ENCODE data around the gene ALDH3A1.

The ALDH3A1 gene

GRCh38 chr17:19728084-19728495 is 20.0 kb downstream of the ALDH3A1 start:
- H3K4me1 ChIP-seq (ENCODE audit: control insufficient read depth, insufficient read depth, low read length), result no peaks in the 10 kb centered on the region
- DNase-seq (ENCODE audit: low read depth, low spot score), result no peak

GRCh38 chr17:19727501-19728078 is 20.5 kb downstream of the ALDH3A1 start:
- Histone ChIP-seq H3K27ac (ENCODE audit: low read length) (no peak overlapping the region), H3K36me3 (ENCODE audit: control insufficient read depth, insufficient read depth, low read length) (no peaks in the 10 kb centered on the region), H3K4me3 (ENCODE audit: low read length) (no peak overlapping the region), H3K4me1 (ENCODE audit: control insufficient read depth, insufficient read depth, low read length) (no peaks in the 10 kb centered on the region), H3K27me3 (ENCODE audit: control insufficient read depth, insufficient read depth, low read length) (no peaks in the 10 kb centered on the region), H3K9me3 (ENCODE audit: control insufficient read depth, insufficient read depth, low read length) (no peaks in the 10 kb centered on the region)
- no CpG with 5 or more reads among the region's 4 CpGs for WGBS (ENCODE audit: insufficient coverage, insufficient read length)
- no peak for DNase-seq (ENCODE audit: low read depth, low spot score)

More at GRCh38 chr17:19728084-19728495, 20.0 kb downstream of the ALDH3A1 start:
- no peak overlapping the region for H3K4me3 ChIP-seq (ENCODE audit: low read length)
- no peaks in the 10 kb centered on the region for H3K27me3 ChIP-seq (ENCODE audit: control insufficient read depth, insufficient read depth, low read length)
- H3K9me3 ChIP-seq (ENCODE audit: control insufficient read depth, insufficient read depth, low read length), result no peaks in the 10 kb centered on the region
- no CpG with 5 or more reads among the region's 7 CpGs for WGBS (ENCODE audit: insufficient coverage, insufficient read length)
- no peak overlapping the region for H3K27ac ChIP-seq (ENCODE audit: low read length)
- no peaks in the 10 kb centered on the region for H3K36me3 ChIP-seq (ENCODE audit: control insufficient read depth, insufficient read depth, low read length)

DNA sequence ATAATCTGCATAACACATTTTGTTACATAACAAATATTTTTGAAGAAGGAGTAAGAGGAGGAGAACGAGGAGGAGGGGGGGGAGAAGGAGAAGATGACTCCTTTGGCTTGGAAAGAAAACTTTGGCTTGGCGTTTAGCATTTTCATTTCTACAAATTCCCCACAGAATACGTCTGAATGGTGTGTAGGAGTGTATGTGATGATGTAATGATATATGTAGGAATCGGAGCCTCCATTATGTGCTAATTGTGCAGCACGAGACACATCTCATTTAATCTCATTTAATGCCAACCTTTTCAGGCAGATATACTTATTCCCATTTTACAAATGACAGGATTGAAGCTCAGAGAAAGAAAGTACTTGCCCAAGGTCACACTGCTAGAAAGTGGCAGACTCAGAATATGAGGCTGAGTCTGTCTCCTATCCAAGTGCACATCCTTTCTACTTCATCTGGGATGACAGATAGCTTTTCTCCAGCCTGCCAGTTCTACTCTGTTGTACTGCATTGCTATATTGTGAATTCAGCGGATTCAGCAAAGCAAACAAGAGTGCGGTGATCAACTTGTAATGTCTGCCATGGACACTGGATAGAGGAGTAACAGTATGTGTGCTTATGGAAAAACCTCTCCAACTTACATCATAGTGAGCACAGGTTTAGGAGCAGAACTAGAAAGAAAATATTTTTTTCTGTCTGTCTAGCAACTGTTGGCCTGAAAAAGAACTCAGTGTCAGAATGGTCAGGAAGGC is 21.3 kb downstream of the ALDH3A1 start:
- no peaks in the 10 kb centered on the region for H3K36me3 ChIP-seq (ENCODE audit: control insufficient read depth, insufficient read depth, low read length)
- no peak overlapping the region for H3K4me3 ChIP-seq (ENCODE audit: low read length)
- DNase-seq (ENCODE audit: low read depth, low spot score), result no peak
- no peaks in the 10 kb centered on the region for H3K9me3 ChIP-seq (ENCODE audit: control insufficient read depth, insufficient read depth, low read length)
- no peaks in the 10 kb centered on the region for H3K4me1 ChIP-seq (ENCODE audit: control insufficient read depth, insufficient read depth, low read length)
- H3K27ac ChIP-seq (ENCODE audit: low read length), result no peak overlapping the region
- whole genome bisulfite sequencing (ENCODE audit: insufficient coverage, insufficient read length), result no CpG with 5 or more reads among the region's 7 CpGs
- no peaks in the 10 kb centered on the region for H3K27me3 ChIP-seq (ENCODE audit: control insufficient read depth, insufficient read depth, low read length)

DNA sequence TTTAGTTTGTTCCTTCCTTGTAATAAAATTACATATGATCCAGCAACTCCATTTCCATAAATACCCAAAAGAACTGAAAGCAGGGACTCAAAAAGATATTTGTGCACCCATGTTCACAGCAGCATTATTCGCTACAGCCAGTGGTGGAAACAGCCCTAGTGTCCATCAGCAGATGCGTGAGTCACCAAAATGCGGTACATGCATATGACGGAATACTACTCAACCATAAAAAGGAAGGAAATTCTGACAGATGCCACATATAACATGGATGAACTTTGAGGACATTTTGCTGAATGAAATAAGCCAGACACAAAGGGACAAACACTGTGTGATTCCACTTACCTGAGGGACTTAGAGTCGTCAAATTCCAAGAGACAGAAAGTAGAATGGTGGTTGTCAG is 22.6 kb downstream of the ALDH3A1 start:
- H3K9me3 ChIP-seq (ENCODE audit: control insufficient read depth, insufficient read depth, low read length), result no peaks in the 10 kb centered on the region

GRCh38 chr17:19724501-19725420 is 23.3 kb downstream of the ALDH3A1 start:
- H3K27me3 ChIP-seq (ENCODE audit: control insufficient read depth, insufficient read depth, low read length), result no peaks in the 10 kb centered on the region
- no CpG with 5 or more reads among the region's 55 CpGs for WGBS (ENCODE audit: insufficient coverage, insufficient read length)
- no peak for DNase-seq (ENCODE audit: low read depth, low spot score)
- no peaks in the 10 kb centered on the region for H3K9me3 ChIP-seq (ENCODE audit: control insufficient read depth, insufficient read depth, low read length)
- H3K4me1 ChIP-seq (ENCODE audit: control insufficient read depth, insufficient read depth, low read length), result no peaks in the 10 kb centered on the region
- no peak overlapping the region for H3K27ac ChIP-seq (ENCODE audit: low read length)
- H3K4me3 ChIP-seq (ENCODE audit: low read length), result no peak overlapping the region
- H3K36me3 ChIP-seq (ENCODE audit: control insufficient read depth, insufficient read depth, low read length), result no peaks in the 10 kb centered on the region

More for the DNA sequence above, 22.6 kb downstream of the ALDH3A1 start:
- Histone ChIP-seq H3K4me3 (ENCODE audit: low read length) (no peak overlapping the region), H3K27me3 (ENCODE audit: control insufficient read depth, insufficient read depth, low read length) (no peaks in the 10 kb centered on the region), H3K4me1 (ENCODE audit: control insufficient read depth, insufficient read depth, low read length) (no peaks in the 10 kb centered on the region), H3K27ac (ENCODE audit: low read length) (no peak overlapping the region), H3K36me3 (ENCODE audit: control insufficient read depth, insufficient read depth, low read length) (no peaks in the 10 kb centered on the region)
- no CpG with 5 or more reads among the region's 5 CpGs for WGBS (ENCODE audit: insufficient coverage, insufficient read length)
- no peak for DNase-seq (ENCODE audit: low read depth, low spot score)

DNA sequence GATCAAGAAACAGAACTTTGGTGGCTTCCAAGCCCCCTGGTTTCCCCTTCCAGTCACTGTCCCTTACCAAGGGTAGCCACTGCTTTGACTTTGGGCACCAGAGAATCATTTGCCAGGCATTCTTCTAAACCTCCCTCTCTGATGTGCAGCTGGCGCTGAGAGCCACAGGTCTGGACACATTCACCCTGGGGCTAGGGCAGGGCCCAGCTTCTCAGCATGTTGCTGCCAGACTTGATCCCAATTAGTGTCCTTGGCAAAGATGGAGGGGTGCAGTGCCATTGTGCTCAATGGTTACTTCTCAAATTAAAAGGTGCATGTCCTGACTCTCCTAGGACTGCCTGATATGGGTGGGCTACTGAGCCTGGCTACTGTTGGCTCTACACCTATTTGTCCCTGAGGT is 24.1 kb downstream of the ALDH3A1 start:
- H3K36me3 ChIP-seq (ENCODE audit: control insufficient read depth, insufficient read depth, low read length), result no peaks in the 10 kb centered on the region
- no peak overlapping the region for H3K27ac ChIP-seq (ENCODE audit: low read length)
- H3K27me3 ChIP-seq (ENCODE audit: control insufficient read depth, insufficient read depth, low read length), result no peaks in the 10 kb centered on the region
- H3K4me1 ChIP-seq (ENCODE audit: control insufficient read depth, insufficient read depth, low read length), result no peaks in the 10 kb centered on the region
- H3K9me3 ChIP-seq (ENCODE audit: control insufficient read depth, insufficient read depth, low read length), result no peaks in the 10 kb centered on the region
- H3K4me3 ChIP-seq (ENCODE audit: low read length), result no peak overlapping the region
- WGBS (ENCODE audit: insufficient coverage, insufficient read length), result no CpG with 5 or more reads among the region's 1 CpG
- DNase-seq (ENCODE audit: low read depth, low spot score), result no peak

GRCh38 chr17:19720631-19721426 is 27.3 kb downstream of the ALDH3A1 start:
- Histone ChIP-seq H3K4me3 (ENCODE audit: low read length) (no peak overlapping the region), H3K27ac (ENCODE audit: low read length) (no peak overlapping the region), H3K4me1 (ENCODE audit: control insufficient read depth, insufficient read depth, low read length) (no peaks in the 10 kb centered on the region), H3K27me3 (ENCODE audit: control insufficient read depth, insufficient read depth, low read length) (no peaks in the 10 kb centered on the region), H3K9me3 (ENCODE audit: control insufficient read depth, insufficient read depth, low read length) (no peaks in the 10 kb centered on the region), H3K36me3 (ENCODE audit: control insufficient read depth, insufficient read depth, low read length) (no peaks in the 10 kb centered on the region)
- DNase-seq (ENCODE audit: low read depth, low spot score), result no peak
- no CpG with 5 or more reads among the region's 9 CpGs for WGBS (ENCODE audit: insufficient coverage, insufficient read length)

DNA sequence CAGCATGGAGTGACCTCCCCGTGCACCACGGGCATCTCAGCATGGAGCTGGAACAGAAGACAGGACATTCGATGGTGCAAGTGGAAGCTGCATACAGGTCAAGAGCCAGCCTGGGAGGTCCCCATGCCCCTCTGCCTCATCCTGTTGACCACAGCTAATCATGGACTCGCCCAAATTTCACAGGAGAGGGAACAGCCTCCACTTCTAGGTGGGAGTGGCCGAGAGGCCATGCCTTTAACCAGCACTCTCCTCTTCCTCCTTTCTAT is 28.0 kb downstream of the ALDH3A1 start:
- Histone ChIP-seq H3K27ac (ENCODE audit: low read length) (no peak overlapping the region), H3K4me3 (ENCODE audit: low read length) (no peak overlapping the region), H3K36me3 (ENCODE audit: control insufficient read depth, insufficient read depth, low read length) (no peaks in the 10 kb centered on the region), H3K27me3 (ENCODE audit: control insufficient read depth, insufficient read depth, low read length) (no peaks in the 10 kb centered on the region), H3K9me3 (ENCODE audit: control insufficient read depth, insufficient read depth, low read length) (no peaks in the 10 kb centered on the region), H3K4me1 (ENCODE audit: control insufficient read depth, insufficient read depth, low read length) (no peaks in the 10 kb centered on the region)
- no CpG with 5 or more reads among the region's 5 CpGs for WGBS (ENCODE audit: insufficient coverage, insufficient read length)
- no peak for DNase-seq (ENCODE audit: low read depth, low spot score)

GRCh38 chr17:19719355-19720209 is 28.5 kb downstream of the ALDH3A1 start:
- Histone ChIP-seq H3K4me1 (ENCODE audit: control insufficient read depth, insufficient read depth, low read length) (no peaks in the 10 kb centered on the region), H3K36me3 (ENCODE audit: control insufficient read depth, insufficient read depth, low read length) (no peaks in the 10 kb centered on the region), H3K27ac (ENCODE audit: low read length) (no peak overlapping the region), H3K27me3 (ENCODE audit: control insufficient read depth, insufficient read depth, low read length) (no peaks in the 10 kb centered on the region), H3K9me3 (ENCODE audit: control insufficient read depth, insufficient read depth, low read length) (no peaks in the 10 kb centered on the region), H3K4me3 (ENCODE audit: low read length) (no peak overlapping the region)
- DNase-seq (ENCODE audit: low read depth, low spot score), result no peak
- no CpG with 5 or more reads among the region's 23 CpGs for WGBS (ENCODE audit: insufficient coverage, insufficient read length)

All from iPS DF 6.9 (cell line).